Measurements from ENCODE around the gene ITGB5.

The ITGB5 gene

DNA sequence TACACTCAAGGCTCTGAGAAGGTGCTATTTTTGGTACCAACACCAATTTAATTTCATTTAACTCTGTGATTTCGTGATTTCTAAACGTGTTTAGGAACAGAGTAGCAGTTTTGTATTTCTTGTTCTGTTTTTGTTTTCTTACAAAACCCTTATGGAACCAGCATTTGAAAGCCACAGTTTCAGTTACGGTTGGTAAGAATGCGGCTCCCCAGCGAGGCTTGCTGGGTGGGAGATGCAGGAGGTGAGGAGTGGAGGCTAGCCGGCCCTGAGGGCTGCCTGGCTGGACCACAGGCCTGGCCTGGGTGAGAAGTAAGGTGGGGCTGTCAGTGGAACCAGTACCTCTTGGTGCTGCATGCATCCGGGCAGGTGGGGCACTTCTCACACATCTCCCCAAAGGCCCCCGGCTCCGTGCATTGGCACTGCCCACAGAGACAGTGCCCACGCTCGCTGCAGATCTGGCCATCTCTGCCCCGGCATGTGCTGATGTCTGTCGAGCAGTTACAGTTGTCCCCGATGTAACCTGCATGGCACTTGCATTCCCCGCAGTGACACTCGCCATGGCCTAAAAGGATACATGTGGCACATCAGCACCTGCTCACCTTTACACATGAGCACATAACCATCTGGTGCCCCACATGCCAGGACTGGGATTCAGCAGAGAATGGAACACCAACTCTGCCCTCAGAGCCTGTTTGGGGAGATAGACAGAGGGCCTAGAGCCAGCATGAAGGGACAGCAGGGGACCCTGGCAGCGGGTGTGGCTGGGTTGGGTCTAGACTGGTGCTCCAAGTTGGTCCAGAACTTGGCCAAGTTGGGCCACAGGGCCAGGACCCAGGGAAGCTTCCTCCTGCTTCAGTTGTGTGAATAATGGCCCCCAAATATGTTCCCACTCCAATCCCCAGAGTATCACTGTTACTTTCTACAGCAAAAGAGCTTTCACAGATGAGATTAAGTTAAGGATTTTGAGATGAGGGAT lies 113.5 kb downstream of the ITGB5 start:
- DNase-seq (ENCODE audit: low spot score) (no peak), FAIRE-seq (peak; percentile 92)

DNA sequence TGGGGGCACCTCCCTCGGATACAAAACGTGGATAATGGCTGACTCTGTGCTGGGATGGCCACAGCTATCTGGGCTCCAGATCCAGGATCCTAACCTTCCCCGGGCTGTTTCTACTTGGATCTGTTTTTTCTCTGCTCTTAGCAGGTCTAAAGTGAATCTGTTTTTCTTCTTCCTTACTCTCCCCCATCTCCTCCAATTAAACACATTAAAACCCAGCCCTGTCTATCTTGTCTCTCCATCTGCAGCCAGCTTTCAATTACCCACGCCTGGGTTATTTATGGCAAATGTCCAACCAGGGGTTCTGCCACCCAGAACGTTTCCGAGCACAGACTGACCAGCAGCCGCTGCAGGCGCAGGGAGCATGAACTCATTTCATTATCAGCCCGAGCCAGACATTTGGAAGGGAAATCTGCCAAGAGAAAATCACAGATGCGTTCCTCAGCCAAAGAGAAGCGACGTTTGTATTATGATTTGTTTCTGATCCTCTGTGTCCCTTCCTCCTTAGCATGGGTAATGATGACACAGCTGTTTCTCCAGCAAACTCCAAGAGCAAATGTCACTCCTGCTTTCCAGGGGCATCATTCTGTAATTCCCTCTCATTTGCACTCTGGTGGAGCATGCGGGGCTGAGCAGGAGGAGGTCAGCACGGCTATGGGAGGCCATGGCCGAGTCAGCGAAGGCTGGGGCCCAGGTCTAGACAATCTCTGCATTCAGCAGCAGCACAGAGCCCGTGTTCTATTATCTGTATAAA lies 114.9 kb downstream of the ITGB5 start:
- FAIRE-seq, result peak; percentile 50
- no peak for DNase-seq (ENCODE audit: low spot score)

DNA sequence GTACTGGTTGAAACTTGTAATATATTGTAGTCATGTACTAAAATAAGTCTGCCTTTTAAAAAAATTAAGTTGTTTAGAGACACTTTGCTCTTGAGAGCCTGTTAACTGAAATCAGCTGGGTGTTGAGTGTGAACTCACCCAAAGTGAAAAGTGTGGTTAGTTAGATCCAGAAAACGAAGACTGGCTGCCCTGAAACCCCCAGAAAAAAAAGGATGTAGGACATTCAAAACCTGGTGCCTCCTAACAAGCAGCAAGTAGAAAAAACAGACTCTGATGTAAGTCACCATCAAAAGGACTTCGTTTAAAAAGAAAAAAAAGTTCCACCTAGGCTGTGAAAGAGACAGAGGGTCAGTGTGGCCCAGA lies 116.1 kb downstream of the ITGB5 start:
- no peak for FAIRE-seq
- DNase-seq (ENCODE audit: low spot score), result no peak

DNA sequence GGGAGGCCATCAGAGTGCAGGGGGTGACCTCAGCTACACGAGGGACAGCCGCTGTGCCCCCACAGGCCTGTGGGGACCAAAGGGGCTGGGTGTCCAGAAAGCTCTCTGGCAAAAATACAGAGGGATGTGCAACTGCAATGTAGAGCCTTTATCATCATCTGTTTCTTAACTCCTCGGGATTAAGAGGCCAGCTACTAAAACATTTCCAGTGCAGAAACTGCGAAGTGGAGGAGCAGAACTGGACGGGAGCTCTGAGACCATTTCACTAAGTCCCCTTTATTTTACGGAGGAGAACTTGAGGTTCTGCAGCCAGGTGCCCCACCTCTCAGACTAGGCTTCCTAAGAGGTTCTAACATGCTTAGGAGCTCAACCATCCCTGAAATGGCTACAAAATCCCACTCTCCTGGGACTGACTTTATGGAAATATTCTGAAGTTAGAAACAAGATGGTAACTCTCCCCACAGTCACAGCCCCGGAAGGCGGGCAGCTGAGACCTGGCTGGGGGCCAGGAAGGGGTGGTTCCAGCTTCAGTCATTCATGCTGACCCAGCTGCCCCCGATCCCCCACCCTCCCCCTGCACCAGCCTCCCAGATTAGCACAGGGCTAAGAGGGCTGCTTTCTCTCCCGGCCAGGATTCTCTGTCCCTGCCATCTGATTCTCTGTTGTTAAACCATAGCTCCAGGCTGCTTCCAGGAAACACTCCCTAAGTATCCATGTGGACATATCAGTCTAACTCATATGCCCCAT lies 116.7 kb downstream of the ITGB5 start:
- DNase-seq (ENCODE audit: low spot score) (peak; percentile 52), FAIRE-seq (no peak)

DNA sequence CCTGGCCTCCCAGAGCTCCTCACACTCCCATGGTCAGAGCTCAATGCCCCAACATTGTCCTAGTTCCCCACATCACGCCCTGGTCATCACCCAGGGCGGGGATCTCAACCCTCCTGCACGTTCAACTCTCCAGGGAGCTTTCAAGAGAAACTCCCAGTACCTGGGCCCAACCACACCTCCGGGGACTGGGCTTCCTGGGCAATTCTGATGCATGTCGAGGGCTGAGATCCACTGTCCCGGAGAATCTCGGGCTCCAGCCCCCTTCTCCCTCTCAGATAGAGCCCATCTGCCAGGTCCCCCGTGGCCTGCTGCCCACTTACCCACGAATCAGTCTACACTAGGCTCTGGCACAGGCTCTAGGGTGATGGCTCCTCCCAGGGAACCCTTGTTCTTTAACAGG lies 117.7 kb downstream of the ITGB5 start:
- no peak for DNase-seq (ENCODE audit: low spot score)

DNA sequence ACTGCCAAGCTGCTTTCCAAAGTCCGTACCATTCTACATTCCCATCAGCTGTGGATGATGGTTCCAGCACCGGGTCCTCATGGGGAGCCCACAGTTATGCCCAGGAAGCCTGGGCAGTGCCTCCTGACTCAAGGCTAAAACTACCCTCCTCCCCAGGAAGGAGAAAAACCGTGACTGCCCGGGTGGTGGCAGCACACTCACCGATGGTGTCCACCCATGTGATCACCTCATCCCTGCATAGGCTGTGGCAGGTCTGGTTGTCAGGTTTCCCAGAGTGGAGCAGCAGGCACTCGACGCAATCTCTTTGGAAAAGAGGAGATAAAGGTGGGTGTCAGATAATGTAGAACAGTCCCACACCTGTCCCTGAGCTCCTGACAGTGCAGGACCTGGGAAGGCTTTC lies 118.4 kb downstream of the ITGB5 start:
- DNase-seq (ENCODE audit: low spot score) (peak; percentile 72), FAIRE-seq (peak; percentile 13)

More for the DNA sequence above, 117.7 kb downstream of the ITGB5 start:
- FAIRE-seq, result no peak

DNA sequence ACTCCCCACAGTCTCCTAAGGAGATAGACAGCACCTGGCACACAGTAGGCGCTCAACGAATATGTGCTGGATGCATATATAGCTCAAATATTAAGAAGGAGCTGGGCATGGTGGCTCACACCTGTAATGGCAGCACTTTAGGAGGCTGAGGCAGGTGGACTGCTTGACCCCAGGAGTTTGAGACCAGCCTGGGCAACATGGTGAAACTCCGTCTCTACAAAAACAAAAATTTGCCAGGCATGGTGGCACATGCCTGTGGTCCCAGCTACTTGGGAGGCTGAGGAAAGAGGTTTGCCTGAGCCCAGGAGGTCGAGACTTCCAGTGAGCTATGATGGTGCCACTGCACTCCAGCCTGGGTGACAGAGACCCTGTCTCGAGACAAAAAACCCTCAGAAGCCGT lies 119.5 kb downstream of the ITGB5 start:
- FAIRE-seq (no peak), DNase-seq (ENCODE audit: low spot score) (no peak)

DNA sequence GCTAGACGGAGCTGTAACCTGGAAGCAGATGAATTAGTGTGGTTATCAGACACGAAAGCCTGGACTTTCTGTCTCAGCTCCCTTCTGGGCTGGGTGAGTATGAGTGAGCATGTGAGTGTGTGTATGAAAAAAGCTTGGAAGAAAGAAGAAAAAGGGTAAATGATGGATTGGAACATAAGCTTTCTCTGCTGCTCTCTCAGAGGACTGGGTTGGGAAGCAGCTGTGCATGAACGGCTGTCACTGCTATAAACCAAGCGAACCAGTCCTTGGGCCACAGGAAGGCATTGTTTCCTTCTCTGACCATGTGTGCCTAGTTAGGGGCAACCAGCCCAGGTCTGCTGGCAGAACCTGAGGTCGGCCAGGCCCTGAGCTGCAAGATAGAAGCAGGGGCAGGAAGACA lies 119.9 kb downstream of the ITGB5 start:
- FAIRE-seq, result no peak
- DNase-seq (ENCODE audit: low spot score), result no peak

DNA sequence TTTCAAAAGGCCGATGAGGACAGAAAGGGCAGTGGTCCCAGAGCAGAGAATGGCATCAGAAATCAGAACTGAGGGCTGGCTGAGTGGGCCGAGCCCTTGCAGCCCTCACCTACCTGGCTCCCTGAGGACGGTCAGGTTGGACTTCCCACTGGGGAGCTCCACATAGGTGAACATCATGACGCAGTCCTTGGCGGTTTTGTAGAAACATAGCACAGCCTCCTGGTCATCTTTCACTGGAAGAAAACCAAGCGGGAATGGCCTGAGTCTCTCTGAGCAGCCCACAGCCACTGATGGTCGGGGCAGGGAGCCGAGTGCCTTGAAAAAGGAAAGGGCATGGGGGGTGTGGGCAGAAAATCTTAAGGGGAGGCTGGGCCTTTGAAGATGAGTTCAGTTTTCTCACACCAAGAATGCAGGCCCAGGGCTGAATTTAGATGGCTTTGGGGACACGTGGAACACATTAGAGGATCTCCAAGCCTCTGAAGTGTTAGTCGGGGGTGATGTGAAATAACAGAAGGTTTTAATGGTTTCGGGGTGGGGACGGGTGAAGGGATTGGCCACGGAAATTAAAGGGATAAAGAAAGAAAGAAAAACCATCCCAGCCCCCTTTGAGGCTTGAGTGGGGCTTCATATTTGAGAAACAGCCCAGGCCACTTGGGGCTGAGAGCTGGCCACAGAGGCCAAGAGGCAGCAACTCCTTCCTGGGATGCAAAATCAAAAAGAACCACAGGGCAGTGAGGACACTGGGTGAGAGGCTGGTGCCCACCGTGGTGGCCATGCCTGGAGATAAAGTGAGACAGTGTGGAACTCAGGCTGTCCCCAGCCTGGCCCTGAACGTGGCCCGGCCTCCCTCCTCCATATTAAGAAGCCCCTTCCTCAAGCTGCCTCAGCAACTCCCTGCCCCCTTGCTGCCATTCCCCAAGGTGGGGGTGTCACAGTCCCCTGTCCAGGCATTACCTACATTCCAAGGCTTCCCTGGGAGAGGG lies 120.8 kb downstream of the ITGB5 start:
- no peak for FAIRE-seq
- no peak for DNase-seq (ENCODE audit: low spot score)

DNA sequence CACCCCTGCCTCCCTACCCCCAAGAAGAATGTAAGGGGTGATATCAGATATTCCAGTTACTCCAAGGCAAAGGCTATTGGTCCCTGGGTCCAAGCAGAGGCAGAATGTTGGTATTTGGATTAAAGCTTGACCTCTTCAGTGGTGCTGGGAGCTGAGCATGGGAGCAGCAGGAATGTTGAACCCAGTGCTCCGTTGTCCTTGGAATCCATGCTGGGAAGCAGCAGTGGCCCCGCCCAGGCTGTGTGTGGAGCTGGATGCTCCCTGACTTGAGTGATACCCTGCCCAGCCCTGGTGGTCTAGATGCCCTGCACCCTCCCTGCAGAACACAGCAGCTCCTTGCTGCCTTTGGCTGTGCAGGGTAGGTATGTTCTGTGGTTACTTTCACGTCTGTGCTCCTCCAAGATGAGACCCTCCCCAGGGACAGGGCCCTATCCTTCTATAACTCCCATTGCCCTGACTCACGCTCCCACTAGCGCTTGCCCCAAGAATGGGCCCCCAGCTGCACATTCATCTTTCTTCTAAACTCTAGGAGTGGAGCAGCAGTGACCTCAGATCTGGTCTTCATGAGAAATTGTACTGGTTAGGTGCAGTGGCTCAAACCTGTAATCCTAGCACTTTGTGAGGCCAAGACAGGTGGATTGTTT lies 121.8 kb downstream of the ITGB5 start:
- FAIRE-seq (no peak), DNase-seq (ENCODE audit: low spot score) (no peak)

DNA sequence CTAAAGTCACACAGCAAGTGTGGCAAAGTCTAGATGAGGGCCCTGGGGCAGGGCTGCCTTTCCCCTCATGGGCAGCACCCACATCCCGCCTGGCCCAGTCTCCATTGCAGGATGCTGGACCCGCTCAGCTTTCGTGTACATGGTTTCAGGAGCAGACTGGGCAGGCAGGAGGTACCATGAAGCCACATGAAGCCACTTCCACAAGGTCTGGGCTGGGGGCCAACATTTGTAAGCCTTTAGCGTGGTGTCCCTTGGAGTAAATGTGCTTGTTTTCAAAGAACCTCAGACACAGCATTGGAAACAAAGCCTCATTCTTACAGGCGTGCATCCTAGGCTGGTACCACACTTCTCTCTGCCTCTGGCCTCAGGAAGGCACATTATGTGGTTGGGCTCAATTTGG lies 122.4 kb downstream of the ITGB5 start:
- FAIRE-seq (no peak), DNase-seq (ENCODE audit: low spot score) (no peak)

DNA sequence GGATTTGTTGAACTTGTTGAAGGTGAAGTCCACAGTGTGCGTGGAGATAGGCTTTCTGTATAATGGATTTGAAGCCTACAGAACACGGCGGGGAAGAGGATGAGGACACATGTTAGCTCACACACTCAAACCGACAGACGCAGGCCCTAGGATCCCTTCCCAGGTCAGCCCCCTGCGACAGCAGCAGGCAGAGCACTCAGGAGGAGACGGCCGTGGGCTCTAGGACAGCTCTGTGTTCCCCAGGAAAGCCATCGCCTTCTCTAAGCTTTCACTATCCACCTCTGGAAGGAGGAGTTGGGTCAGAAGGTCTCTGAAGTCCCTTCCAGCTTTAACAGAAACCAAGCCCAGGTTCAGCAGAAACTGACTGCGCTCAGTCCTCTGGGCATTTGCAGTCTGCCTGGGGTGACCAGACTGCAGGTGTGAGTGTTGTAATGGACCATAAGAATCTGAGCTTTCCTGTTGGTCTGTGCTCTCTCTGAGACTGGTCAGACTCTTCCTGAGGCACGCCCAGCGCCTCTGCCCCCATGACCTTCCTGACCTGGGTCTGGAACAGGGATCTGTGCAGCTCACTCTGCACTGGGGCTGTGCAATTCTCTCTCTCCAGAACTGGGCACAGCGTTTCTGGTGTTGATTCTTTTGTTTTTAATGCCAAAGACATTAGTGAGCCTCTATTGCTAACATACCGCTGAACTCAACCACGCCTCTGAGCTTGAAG lies 123.4 kb downstream of the ITGB5 start:
- DNase-seq (ENCODE audit: low spot score) (no peak), FAIRE-seq (no peak)

DNA sequence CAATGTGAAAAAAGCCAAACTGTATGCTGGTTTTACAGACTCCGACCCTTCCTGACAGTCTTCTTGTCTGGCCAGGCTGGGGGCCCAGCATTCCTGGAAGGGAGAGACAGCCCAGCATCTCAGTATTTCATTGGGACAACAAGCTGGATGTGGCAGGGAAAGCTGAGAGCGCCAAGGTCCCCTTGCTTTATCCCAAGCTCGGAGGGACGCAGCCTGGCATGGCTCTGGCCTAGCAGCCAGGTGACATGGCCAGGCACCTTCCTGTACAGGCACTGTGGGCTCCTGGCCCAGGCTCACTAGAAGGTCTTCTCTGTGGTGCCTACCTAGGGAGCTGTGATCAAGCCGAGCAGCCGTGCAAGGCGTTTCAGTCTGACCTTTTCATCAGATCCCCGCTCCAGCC lies 124.0 kb downstream of the ITGB5 start:
- no peak for FAIRE-seq
- DNase-seq (ENCODE audit: low spot score), result no peak

DNA sequence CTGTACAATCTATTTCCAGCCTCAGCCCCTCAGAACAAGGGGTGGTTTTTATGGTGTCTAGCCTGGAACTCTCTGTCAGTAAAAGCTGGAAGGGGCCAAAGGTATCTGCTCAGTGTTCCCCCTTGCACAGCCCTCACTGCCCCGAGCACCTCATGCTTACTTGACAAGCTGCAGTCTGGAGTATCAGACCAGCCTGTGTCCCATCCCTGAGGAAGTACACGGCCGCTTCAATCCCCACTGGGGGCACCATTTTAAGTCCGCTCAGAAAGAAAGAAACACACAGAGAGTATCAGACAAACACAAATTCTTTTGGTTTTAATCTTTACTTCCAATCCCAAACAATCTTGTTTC lies 124.5 kb downstream of the ITGB5 start:
- DNase-seq (ENCODE audit: low spot score), result no peak
- FAIRE-seq, result no peak

DNA sequence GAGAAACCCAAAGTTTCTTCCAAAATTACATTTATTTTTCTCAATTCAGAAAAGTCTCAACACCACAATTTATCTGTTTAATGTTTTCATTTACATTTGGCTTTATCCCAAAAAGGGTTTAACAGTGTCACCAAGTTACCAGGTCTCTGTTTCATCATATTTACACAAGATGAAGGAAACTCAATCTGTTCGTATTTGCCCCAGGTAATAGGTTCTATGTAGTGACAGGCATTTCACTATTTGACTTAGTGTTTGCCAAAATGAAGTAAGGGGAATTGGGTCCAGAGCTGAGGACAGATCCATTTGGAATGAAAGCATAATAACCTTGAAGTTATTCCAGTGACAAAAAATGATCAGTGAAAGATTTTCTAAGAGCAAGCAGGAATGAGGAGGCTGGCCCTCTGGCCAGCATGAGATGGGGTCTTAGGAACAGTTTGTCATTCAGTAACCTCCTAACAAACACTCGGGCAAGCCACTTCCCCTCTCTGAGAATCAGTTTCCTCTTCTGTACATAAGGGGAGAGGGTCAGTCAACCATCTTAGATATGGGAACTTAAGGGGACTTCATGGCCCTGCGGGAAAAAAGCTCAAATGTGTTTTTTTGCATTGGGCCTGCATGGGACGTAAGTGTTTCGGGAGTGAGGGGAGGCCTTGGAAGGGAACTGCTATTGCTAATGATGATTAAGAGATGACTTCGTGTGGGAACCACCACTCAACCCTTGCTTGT lies 125.1 kb downstream of the ITGB5 start:
- no peak for FAIRE-seq
- no peak for DNase-seq (ENCODE audit: low spot score)

DNA sequence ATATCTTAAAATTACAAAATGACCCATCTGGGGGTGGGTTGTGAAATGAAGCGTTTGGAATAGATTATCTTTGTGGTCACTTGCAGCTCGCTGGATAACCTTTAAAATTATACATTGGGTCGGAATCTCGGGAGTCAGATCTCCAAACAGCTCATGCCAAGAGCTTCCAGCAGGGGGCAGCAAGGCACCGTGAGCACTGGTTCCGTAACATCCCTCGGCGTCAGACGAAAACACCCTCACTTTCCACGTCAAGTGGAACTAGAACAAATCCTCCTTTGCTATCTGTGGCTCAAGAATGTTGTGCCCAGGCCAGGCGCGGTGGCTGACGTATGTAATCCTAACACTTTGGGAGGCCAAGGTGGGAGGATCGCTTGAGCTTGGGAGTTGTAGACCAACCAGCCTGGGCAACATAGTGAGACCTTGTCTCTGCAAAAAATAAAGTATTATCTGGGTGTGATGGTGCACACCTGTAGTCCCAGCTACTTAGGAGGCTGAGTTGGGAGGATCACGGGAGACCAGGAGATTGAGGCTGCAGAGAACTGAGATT lies 125.8 kb downstream of the ITGB5 start:
- peak; percentile 80 for DNase-seq (ENCODE audit: low spot score)

DNA sequence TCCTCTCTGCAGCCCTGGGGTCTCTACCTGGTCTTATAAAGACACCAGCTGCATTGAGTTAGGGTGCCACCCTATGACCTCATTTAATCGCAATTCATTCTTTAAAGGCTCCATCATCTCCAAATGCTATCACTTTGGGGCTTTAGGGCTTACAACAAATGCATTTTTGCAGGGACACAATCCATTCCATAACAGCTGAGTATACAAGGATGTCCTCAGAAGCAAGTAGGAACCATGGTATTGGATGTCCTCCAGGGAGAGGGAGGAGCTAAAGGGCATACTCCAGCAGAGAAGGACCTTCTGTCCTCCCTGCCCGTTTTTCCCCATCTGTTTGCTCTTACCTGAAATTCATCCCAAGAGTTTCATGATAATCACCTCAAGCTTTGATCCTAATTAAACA lies 126.6 kb downstream of the ITGB5 start:
- FAIRE-seq (no peak), DNase-seq (ENCODE audit: low spot score) (no peak)

More for the DNA sequence above, 125.8 kb downstream of the ITGB5 start:
- FAIRE-seq, result peak; percentile 71

DNA sequence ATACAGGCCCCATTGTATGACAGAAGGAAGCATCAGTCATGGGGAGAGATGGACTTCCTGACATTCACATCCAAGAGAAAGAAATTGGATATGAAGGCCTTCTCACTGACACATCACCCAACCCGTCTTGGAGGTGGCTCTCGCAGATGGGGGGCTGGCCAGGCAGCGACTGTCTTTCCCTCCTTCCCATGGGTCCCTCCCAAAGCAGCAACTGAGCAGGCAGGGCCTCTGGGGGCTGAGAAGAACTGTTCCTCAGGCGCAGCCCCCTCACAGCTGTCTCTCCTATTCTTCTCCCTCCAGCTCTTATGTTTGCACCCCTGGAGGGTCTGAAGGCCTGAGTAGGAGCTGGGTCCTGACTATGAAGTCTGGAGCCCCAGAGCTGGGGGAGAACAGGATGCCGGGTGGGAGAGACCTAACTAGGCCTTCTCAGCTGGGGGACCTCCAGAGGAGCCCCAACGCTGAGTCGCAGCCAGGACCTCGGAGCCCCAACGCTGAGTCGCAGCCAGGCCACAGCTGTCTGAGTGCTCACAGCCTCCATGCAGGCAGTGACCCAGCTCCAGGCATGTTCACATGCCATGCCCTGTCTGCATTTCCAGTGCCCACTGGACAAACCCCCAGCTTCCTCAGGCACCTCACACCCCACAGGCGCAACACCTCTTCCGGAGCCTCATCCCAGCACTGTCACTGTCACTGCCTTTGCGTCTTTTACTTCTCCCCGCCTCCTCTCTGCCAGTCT lies 127.3 kb downstream of the ITGB5 start:
- FAIRE-seq, result no peak
- no peak for DNase-seq (ENCODE audit: low spot score)
